ENCODE results near the gene DEGS2.
"Not testable (repeated sequence)": the region's sequence is repeated elsewhere in the genome, so short reads cannot be mapped to it uniquely, and the experiment has no call there.

DEGS2 gene

GRCh38 chr14:100180671-100181070 lies 21.2 kb upstream of the DEGS2 start:
- not testable (repeated sequence) for DNase-seq (ENCODE audit: low read depth in 1 of 2, low spot score in 1 of 2)

GRCh38 chr14:100178691-100179090 lies 19.2 kb upstream of the DEGS2 start:
- no peak for DNase-seq (ENCODE audit: low read depth in 1 of 2, low spot score in 1 of 2)

- no peak for DNase-seq (ENCODE audit: low read depth in 1 of 2, low spot score in 1 of 2)
These were observed 17.4 kb upstream of the DEGS2 start for GRCh38 chr14:100176811-100177327.

DNA sequence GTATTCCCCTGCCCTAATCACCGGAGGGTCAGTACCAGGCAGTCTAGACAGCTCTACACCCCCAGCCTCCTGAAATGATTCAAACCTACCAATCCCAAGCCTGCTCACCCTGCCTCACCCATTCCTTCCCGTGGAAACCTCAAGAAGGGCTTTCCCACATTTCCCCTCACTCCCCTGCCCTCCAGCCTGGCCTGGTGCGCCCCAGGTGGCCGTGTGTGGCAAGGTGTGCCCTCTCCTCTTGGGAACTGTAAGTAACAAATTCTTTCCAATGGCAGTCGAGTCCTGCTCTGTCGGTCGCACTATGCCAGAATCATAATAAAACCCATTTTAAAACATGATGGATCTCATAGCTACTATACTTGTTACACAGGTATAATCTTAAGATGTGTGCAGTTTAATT lies 13.9 kb upstream of the DEGS2 start:
- DNase-seq (ENCODE audit: low read depth in 1 of 2, low spot score in 1 of 2) = no peak

DNA sequence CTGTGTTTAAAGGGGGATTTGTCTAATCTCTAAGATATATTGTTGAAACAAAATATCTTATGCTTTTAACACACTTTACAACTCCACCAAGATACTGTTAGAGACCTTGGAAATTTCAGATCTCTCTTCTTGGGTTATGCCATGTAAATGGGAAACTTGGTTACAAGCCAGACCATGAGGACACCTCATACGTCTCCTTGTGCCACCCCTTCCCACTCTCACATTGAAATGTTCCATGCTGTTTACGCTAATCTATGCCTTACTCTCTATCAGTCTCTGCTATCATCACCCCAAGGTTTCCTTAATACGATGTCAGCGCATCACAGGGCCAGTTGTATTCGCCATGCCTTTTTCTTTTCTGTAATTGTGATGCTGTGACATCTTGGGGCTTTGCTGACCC lies 13.4 kb upstream of the DEGS2 start:
- DNase-seq (ENCODE audit: low read depth in 1 of 2, low spot score in 1 of 2) = no peak

- DNase-seq (ENCODE audit: low read depth in 1 of 2, low spot score in 1 of 2) = no peak
These were observed 11.4 kb upstream of the DEGS2 start for GRCh38 chr14:100170880-100171279.

DNA sequence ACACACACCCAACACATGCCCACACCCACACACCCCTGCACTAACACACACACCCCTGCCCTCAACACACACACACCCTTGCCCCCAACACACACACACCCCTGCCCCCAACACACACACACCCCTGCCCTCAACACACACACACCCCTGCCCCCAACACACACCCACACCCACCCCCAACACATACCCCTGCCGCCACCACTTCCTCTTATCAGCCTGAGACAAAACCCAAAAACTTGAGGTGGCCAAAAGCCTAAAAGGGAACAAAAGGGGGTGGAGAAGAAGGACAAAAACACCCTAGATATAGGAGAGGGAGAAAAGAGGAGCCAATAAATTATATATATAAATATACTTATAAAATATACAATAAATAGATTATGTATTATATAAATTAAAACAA lies 9.1 kb upstream of the DEGS2 start:
- DNase-seq (ENCODE audit: low read depth in 1 of 2, low spot score in 1 of 2) = no peak

GRCh38 chr14:100165831-100166440 lies 6.5 kb upstream of the DEGS2 start:
- no peak for DNase-seq (ENCODE audit: low read depth in 1 of 2, low spot score in 1 of 2)

DNA sequence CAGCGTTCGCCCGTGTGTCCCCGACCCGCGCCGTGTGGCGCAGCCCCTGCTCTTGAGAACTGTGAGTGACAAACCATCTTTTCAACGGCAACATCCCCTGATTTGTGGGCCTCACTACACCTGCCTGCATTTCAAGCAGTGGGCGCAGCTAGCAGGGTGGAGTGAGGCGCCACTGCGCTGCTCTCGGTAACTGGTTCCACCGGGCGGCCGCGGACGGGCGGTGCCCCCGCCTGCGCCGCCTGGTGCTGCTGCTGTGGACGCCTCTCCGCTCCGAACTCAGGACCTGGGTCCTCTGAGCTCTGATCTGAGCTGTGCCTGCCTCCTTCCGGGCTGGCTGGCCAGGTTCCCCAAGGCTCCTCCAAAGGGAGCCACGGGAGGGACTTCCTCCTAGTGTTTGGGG lies 5.9 kb upstream of the DEGS2 start:
- no peak for DNase-seq (ENCODE audit: low read depth in 1 of 2, low spot score in 1 of 2)

- no peak for DNase-seq (ENCODE audit: low read depth in 1 of 2, low spot score in 1 of 2)
These were observed 1.1 kb upstream of the DEGS2 start for GRCh38 chr14:100160534-100160916.

DNA sequence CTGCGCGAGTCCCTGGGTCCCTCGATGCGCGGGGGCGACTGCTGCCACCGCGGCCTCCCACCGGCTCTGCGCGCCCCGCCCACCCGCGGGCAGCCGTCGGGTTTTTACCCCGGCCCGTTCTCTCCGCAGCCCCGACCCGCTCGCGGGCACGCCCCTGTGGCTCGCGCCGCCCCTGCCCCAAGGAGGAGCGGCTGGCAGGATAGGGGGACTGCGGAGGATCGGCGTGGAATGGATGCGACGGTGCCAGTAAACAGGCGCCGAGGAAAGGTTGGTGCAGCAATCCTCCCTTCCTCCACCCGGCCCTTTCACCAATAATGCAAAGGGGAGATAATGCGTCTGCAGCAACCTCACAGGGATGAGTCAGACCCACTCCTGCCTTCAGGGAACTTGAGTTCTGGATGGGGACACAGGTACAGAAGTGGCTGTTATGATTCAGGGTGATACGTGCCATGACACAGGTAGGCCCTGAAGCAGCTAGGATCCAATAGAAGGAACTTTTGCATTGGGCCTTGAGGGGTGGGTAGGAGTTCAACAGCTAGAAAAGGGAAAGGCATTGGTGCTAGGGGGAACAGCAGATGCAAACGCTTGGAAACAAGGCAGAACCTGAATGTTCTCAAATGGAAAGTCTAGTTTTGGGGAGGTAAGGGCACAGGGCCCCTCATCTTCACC lies 554 bp upstream of the DEGS2 start:
- no peak for DNase-seq (ENCODE audit: low read depth in 1 of 2, low spot score in 1 of 2)

GRCh38 chr14:100158566-100159093 lies 815 bp downstream of the DEGS2 start:
- no peak for DNase-seq (ENCODE audit: low read depth in 1 of 2, low spot score in 1 of 2)

DNA sequence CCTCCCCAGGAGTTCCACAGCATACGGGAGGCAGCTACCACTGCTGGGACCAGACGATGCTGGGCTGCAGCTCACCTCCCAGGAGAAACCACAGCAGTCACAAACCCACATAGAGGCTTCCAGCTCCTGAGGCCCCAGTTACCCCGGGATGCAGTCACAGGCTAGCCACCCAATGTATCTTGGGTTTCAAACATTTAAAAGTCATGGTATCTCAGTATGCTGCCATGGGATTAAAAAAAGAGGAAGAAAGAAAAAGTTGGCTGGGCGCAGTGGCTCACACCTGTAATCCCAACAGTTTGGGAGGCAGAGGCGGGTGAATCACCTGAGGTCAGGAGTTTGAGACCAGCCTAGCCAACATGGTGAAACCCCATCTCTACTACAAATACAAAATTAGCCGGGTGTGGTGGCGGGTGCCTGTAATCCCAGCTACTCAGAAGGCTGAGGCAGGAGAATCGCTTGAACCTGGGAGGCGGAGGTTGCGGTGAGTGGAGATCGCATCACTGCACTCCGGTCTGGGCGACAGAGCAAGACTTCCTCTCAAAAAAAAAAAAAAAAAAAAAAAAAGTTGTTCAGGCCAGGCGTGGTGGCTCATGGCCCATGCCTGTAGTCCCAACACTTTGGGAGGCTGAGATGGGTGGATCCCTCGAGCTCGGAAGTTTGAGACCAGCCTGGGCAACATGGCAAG lies 1.8 kb downstream of the DEGS2 start:
- DNase-seq (ENCODE audit: low read depth in 1 of 2, low spot score in 1 of 2) = not testable (repeated sequence)

DNA sequence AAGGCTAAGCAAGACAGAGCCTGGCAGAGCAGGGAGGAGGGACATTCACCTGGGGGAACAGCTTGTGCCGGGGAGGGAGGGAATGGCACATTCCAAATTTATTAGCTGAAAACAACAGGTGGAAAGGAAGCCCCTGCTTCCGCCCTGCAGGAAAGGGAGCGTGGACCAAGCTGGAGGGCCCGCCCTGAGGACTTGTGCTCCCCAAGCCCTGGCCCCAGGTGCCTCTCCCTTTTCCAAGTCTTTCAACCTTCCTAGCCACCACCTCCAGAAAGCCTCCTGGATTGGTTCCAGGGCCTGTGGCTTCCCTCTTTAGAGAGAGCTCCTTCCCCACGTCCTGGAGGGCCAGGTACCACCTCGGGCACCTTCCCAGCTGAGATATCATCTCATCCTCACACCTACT lies 2.7 kb downstream of the DEGS2 start:
- DNase-seq (ENCODE audit: low read depth in 1 of 2, low spot score in 1 of 2) = no peak

GRCh38 chr14:100155756-100156616 lies 3.5 kb downstream of the DEGS2 start:
- no peak for DNase-seq (ENCODE audit: low read depth in 1 of 2, low spot score in 1 of 2)

DNA sequence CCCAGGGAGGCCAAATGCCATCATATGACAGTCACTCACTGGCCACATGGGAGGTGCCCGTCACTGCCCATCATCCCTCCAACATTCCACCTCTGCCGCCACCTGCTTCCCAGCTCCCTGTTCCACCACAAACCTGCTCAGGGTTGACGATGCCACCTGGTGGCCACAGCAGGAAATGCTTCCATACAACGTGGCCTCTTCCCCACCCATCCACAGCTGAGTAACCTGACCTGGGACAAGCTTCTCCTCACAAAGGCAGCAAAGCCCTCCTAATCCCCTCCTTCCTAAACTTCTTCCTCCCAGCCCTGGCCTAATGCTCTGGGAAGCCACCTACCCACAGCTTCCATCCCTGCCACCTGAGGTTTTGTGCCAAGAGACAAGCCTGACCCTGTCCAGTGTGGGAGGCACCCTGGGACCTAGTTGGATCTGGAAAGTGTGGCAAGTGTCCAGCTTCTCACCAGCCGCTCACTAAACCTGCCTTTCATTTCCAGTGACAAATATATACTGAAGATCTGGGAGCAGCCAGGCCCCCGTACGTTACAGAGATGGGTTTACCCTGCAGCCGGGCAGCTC lies 4.3 kb downstream of the DEGS2 start:
- no peak for DNase-seq (ENCODE audit: low read depth in 1 of 2, low spot score in 1 of 2)

DNA sequence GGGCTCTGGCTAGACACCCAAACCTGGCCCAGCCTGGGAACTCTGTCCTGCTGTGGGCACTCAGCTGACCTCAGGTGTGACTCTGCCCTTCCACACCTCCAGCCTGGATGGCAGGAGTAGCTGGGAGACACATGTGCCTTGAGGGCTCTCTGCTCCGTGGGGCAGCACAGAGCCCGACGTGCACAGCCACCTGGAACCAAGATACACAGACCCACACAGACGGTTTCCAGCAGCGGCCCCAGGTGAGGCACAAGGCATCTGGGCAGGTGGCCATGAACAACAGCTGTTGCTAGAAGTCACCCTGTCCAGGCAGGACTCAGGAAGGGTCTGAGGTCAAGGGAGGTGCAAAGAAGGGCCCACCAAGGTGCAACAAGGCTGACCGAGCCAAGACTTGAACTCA lies 5.9 kb downstream of the DEGS2 start:
- DNase-seq (ENCODE audit: low read depth in 1 of 2, low spot score in 1 of 2) = no peak

DNA sequence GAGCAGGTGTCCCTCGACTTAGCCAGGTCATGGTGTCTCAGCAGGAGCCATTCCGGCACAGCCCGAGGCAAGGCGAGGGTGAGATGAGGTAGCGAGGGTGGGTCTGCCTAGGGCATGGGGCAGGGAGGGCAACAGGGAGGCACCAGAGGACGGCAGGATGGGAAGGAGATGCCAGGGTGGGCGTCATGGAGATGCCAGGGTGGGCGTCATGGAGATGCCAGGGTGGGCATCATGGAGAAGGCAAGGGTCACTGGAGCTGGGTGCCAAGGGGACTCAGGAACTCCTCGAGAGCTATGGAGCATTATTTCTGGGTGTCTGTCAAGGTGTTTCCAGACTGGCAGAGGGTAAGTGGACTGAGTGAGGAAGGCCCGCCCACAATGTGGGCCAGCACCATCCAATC lies 7.4 kb downstream of the DEGS2 start:
- no peak for DNase-seq (ENCODE audit: low read depth in 1 of 2, low spot score in 1 of 2)

DNA sequence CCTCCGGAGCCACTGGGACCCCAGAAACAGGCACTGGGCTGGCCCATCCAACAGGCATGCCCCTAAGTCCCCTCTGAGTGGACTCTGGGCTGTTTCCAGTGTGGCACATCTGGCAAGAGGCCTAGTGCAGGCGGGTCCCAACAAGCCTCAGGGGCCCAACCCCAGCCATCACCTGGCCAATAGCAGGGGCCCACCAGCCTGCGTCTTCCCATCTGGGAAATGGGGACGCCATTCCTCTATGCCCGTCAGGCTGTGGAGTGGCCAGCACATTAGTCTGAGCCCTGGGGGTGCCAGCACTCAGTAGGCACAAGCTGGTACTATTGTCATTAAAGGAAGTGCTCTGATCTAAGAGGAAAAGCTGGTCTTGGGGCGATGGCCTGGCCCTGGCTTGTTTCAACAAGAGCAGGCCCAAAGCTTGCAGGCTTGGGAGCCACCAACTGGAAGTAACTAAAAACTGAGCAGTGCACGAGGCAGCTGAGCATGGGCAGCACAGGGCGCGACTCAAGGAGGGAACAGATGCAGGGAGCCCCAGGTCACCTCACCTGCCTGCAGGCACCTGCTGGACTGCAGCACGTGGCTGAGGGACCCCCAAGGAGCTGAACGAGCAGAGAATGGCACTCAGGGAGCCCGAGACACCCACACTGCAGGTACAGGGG lies 8.4 kb downstream of the DEGS2 start:
- no peak for DNase-seq (ENCODE audit: low read depth in 1 of 2, low spot score in 1 of 2)

DNA sequence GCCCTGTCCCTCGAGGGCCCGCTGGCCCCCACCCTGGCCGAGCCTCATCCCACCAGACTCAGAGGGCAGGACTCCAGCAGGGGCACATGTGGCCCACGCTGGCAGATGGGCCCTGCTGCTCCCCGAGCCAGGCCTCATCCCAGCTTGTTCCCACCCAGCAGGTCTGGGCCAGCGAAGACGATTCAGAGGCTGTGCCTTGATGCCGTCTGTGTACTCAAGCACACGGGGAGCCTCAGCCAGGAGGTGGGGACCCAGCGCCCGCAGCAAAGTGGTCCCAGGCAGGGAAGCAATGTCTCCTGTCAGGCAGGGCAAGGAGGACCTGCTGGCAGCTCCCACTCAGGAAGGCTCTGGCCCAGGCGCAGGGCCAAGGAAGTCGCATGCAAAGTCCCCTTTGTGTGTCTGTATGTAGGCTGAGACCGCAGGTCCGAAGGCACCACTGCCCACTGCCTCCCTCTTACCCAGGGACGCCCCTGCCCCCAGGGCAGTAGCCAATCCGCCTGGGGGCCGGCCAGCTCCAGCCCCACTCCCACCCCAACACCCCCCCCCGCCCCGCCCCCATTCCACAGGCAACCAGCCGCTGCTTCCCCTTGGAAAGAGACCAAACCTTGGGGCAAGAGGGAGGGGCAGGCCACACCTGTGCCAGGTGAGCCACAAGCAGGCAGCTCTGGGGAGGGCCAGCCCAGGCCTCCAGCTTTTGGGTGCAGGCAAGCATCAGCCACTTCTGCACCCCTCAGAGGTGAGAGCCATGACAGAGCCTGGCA lies 9.4 kb downstream of the DEGS2 start:
- no peak for DNase-seq (ENCODE audit: low read depth in 1 of 2, low spot score in 1 of 2)

Data from activated CD4-positive, alpha-beta T cell treated with anti-CD3 and anti-CD28 coated beads, Interleukin-2, amount 50 U/mL, for 24 hours (primary cell).